SH-SY5Y (cell line): ENCODE results near the gene TMEM220.

Source experiments
- GATA2 ChIP-seq: IDR thresholded peaks from 2 replicates; pipeline ENCODE4 v1.6.1; 2011; ENCODE audit warnings: mild to moderate bottlenecking, low read depth, low read length
- GATA3 ChIP-seq: IDR thresholded peaks from 2 replicates; pipeline ENCODE4 v1.6.1; 2011; ENCODE audit warnings: low read depth, mild to moderate bottlenecking, low read length, moderate library complexity

Gene TMEM220

DNA sequence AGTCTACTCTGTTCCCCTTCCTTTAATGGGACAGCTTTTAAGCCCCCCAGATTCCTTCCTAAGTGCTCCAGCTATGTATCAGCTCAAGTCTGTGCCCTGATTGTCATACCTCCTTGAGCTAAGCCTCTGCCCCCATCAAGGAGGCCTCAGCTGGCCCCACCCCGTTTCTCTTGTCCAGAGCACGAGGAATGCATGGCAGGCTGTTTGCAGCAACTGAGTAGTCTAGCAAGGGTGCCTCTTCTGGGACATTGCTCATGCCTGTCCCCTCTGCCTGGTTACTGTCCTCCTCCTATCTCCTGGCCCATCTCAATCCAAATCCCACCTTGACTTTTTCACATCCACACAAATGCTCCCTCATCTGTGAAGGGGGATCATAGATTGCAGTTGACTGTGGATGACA lies 27.8 kb upstream of the TMEM220 start:
- no peak for TF ChIP-seq GATA3
- TF ChIP-seq GATA2 = no peak

DNA sequence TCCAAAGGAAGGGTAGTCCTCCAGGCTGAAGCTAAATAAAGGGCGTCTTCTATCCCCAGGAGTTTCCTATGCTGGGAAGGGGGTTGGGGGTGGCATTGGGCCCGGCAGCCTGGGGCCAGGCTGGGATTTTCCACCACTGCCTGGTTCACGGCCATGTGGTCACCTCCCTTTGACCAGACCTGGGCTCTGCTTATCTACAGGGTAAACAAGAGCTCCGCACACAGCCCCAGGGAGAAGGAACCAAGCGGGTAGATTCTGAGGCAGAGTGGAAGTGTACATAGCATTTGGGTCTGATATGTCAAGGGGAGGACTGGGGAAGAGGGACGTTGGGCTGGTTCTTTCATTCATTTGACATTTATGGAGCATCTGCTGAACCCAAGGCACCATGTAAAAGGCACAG lies 27.2 kb upstream of the TMEM220 start:
- TF ChIP-seq GATA2 (no peak), GATA3 (no peak)

DNA sequence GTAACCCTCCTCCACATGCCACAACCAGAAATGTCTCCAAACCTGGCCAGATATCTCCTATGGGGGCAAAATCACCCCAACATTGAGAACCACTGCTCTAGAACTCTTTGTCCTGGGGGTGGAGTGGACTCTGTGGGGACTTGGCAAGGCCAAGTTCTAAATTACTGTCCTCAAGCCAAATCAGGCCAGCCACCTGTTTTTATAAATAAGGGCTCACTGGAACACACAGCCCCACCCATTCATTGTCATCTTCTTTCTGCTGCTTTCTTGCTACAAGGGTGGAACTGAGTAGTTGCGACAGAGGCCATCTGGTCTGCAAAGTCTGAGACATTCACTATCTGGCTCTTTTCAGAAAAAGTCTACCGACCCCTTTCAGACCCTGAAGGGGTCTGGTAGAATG lies 26.8 kb upstream of the TMEM220 start:
- TF ChIP-seq GATA2 (no peak), GATA3 (no peak)

DNA sequence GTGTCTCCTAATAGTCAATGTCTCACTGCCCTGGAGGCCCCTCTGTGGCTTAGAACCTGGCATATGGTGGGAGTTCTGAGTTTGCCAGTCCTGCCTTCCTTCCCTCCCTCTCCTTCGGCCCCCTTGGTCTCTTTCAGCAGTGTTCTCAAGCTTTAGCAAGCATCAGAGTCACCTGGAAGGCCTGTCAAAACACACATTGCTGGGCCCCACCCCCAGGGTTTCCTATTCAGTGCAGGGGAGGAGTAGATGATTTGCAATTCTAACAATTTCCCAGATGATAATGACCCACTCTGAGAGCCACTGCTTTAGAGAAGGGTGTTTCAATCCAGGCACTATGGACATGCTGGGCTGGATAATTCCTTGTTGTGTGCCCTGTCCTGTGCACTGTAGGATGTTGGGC lies 26.4 kb upstream of the TMEM220 start:
- no peak for TF ChIP-seq GATA3
- TF ChIP-seq GATA2 = no peak

DNA sequence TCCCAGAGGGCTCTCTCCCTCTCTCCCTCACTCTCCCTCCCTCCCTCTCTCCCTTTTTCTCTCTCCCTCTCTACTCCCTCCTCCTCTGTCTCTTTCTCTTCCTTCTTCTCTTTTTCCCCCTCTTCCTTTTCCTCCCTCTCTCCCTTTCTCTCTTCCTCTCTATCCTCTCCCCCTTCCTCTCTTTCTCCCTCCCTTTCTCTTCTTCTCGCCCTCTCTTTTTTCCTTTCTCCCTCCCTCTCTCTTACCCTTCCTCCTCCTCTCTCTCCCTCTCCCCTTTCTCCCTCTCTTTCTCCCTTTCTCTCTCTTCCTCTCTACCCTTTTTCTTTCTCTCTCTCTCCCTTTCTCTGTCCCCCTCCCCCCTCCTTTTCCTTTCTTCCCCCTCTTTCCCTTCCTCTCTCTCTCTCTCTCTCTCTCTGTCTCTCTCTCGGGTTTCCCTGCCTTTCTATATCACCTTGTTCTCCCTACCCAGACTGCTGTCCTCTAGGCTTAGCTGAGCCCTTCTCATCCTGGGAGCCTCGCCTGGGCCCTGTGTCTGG lies 25.8 kb upstream of the TMEM220 start:
- TF ChIP-seq GATA2 (no peak), GATA3 (no peak)

DNA sequence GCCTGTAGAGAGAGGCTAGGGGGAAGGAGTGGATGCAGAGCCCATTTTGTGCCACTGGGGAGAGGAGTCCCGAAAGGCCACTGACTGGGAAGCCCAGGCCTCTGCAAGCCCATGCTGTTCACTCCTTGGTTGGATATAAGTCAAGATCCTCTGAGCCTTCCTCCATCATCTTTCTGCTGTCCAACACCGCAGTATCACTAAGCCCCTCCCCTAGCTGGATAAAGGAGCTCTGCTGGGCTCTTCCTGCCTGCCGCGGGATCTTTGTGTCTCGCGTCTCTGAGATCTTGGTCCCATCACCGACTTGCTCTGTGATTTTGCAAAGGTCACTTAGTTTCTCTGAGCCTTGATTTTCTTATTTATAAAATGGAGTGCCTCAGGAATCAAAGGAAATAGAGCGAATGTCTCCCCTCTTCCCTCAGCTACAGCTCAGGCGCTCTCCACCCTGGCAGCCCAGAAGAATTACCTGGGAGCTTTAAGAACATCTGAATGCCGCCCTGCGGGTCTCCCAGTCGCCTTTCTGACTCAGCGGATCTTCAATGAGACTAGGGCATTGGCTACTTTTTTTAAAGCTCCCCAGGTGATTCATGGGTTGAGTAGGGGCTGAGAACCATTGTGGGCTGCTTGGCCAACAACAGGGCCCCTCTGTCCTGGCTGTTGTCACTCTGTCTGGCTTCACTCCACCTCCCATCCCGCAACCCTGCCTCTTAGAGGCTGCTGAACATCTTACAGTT lies 25.2 kb upstream of the TMEM220 start:
- no peak for TF ChIP-seq GATA3
- no peak for TF ChIP-seq GATA2

DNA sequence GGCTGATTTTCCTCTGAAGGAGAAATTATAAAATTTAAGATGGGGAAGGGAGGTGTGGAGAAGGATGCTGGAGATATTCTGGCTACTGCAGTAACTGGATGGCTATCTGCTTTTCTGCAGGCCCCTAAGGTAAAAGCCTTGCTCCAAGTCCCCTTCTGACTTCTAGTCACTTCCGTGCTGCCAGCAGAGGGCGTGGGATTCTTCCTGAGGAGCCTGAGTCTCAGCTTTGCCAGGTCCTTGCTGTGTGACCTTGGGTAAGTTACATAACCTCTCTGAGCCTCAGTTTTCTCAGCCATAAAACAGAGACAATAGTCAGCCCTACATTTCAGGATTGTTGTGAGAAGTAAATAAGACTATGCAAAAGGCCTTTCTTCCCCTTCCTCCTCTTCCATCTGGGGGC lies 24.3 kb upstream of the TMEM220 start:
- TF ChIP-seq GATA2 = no peak
- TF ChIP-seq GATA3 = no peak

DNA sequence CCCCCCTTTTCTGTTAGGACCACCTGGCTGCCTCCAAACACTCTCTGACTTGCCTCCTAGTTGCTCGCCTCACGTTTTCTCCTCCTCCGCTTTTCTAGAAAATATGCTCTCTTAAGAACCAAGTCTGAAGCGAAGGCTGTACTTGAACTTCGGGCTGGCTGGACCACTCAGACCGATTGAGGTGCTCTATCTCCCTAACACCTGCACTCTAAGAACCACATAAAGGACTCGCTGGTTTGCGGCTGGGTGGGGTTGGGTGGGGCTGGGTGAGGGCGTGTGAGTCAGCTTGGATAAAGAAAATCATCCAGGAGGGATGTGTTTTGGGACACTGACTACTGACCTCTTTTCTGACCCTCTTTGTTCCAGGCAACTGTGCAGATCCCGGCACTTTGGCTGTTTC lies 22.9 kb upstream of the TMEM220 start:
- TF ChIP-seq GATA3 (no peak), GATA2 (no peak)

DNA sequence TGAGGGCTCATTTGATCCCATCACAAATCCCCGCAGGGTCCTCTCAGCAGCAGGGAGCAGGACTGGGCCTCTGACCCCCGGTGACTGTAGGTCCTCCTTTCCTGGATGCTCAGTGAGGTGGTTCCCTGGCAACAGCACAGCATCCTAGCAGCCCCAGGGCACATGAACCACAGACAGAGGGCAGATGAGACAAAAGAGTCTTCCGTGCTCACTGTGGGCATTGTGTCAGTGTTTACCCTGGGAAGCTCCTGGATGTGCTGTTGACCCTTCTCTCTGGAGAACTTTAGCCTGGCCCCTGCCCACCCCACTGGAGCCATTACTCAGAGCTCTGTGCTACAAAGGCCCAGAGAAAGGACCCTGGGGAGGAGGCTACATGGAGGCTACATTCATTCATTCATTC lies 21.7 kb upstream of the TMEM220 start:
- no peak for TF ChIP-seq GATA3
- TF ChIP-seq GATA2 = no peak

DNA sequence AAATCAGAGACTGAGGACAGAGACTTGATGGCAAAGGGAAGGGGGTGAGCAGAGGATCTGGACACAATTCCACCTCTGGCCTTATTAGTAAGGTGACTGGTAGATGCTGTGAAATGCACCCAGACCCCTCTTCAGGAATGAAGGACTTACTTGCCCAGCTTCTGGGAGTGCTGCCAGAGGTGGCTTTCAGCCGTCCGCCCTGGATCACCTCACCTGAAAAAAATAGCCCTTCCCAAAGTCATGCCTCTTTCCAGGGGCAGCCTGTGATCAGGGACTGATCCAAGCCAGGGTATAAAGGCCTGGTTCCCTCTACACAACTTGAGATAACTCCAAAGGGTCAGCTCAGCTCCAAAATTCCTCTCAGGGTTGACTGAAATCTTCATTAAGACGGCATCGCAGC lies 20.4 kb upstream of the TMEM220 start:
- TF ChIP-seq GATA3 (no peak), GATA2 (no peak)

DNA sequence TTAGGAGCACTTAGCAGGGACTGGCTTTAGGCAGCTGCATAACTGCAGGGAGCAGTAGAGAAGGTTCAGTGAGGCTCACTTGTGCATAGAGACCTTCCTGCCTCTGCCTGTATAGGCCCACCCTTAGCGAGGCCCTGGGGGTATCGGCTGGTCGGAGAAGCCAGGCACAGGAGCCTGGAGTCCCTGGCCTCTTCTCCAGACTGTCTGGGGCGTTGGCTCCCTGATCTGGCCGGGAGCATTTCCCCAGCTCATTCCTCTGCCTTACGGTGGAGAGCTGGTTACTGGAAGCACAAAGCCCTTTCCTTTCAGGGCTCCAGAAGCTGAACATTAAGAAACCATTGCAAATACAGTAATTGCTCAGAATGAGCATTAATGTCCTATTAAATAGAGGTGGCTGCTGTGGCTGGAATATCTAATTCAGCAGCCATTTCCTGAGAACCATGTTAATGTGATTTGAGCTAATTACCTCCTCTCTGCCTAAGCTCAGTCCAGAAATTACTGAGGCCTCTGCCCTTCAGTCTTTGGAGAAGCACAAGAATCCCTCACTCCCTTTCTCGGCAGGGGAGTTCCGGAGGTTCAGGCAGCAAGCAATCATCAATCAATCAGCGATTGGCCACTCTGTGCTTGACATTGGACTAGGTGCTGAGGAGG lies 18.8 kb upstream of the TMEM220 start:
- TF ChIP-seq GATA2 (no peak), GATA3 (no peak)

DNA sequence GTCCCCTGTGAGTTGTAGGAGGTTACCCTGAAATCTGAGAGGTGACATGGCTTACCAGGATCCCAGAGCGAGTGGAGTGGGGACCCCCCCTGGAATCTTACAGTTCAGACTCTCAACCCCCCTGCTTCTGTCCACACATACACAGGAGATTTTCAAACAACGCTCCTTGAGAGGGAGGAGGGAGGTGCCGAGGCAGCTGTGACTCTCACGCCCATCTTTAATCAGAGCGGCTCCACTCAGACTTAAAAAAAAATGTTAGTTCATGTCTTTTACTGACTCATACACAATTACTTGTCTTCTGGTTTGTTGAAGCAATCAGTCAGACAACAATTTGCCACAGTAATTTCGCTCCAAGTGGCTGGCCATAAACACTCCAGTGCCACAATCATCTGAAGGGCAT lies 15.4 kb upstream of the TMEM220 start:
- no peak for TF ChIP-seq GATA2
- no peak for TF ChIP-seq GATA3

DNA sequence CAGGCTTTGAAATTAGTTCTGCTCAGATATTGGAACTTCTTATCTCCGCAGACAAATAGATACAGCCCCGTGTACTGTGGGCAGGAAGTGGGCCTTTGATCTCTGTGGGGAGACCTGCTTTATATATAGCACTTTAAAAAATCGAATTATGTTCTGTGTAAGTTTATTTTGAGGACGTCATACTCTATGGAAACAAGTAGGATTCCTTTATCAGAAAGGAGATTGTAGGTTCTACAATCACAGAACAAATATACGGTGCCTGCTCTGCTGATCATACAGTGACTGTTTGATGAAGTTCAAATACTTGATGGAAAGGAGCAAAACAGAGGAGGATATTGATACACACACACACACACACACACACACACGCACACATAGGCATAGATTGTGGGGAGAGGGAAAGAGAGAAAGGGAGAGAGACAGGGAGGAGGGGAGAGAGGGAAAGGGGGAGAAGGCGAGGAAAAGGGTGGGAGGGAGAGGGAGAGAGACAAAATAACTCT lies 14.7 kb upstream of the TMEM220 start:
- TF ChIP-seq GATA3 = no peak
- no peak for TF ChIP-seq GATA2

DNA sequence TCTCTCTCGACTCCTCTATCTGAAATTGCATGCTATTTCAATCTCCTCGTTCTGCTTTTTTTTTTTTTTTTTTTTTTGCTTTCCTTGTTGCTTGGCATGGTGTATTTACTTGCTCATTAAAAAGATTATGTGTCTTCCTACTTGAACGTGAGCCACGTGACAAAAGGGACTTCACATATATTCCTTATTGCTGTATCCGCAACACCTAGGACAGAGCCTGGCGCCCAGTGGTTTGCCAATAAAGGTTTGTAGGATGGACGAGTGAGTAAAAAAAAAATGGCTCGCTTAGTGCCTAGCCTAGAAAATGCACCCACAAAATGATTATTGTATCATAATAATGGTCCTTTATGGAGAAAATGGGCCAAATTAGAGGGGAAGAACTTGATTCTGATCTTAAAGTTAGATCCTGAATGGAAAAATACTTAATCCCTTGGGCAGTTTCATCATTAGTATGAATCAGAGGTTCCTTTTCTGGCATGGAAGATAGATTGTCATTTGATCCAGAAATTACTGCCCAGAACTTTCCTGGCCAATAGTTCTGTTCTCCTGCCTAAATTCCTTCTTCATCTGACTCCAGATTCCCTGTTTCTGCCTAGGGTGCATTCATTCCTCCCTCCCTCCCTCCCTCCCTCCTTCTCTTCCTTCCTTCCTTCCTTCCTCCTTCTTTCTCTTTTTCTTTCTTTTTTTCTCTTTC lies 13.6 kb upstream of the TMEM220 start:
- no peak for TF ChIP-seq GATA3
- TF ChIP-seq GATA2 = no peak
